PC-3 (cell line): ENCODE results near the gene EPRS1. TPM values are rescaled to one million over a fixed set of nuclear protein-coding genes. Genes with fewer than 3 reads are reported as not detected.

Experiments
- ATAC-seq: fragments of 200-7000 bp; cut with Tn5 transposase; 2 replicates; pipeline ENCODE4 v1.9.1; 2020; ENCODE audit warnings: mild to moderate bottlenecking, moderate library complexity
- BruUV-seq: library from RNA; stranded (reverse); fragments of 400-500 nt; replicated peaks from 2 replicates; lab custom pipeline; 2021; lab: Mats Ljungman, UMichigan
- CTCF ChIA-PET: fragments of 300-600 bp; sonication (Branson Sonifier 250); formaldehyde crosslinking; loops from one replicate; lab custom pipeline; 2022; ENCODE audit warnings: antibody characterized with exemption; lab: Charles Lee
- POLR2A ChIA-PET: fragments of 300-600 bp; sonication (Branson Sonifier 250); formaldehyde crosslinking; loops from one replicate; lab custom pipeline; 2022; ENCODE audit warnings: antibody characterized with exemption; ENCODE audit not compliant: unreplicated experiment; lab: Charles Lee
- DNase-seq: peaks from one replicate; pipeline ENCODE4 v3.0.0-alpha.2; 2015
- H2AFZ ChIP-seq: fragments of 300-600 bp; sonication (generic); 2 replicates; pipeline ENCODE4 v1.6.0; 2016; ENCODE audit warnings: antibody characterized with exemption, low read length
- H3F3A ChIP-seq: fragments of 300-600 bp; sonication (generic); one replicate; pipeline ENCODE4 v1.6.0; 2017; ENCODE audit warnings: antibody characterized with exemption, low read length, control low read depth, mild to moderate bottlenecking; ENCODE audit not compliant: unreplicated experiment
- H3K27ac ChIP-seq: fragments of 300-600 bp; sonication (generic); 2 replicates; pipeline ENCODE4 v1.5.1; 2016; ENCODE audit warnings: mild to moderate bottlenecking, low read length
- H3K27me3 ChIP-seq: fragments of 300-600 bp; sonication (generic); 2 replicates; pipeline ENCODE4 v1.6.1; 2016; ENCODE audit warnings: low read length, mixed read lengths
- H3K36me3 ChIP-seq: fragments of 300-600 bp; sonication (generic); 2 replicates; pipeline ENCODE4 v1.6.1; 2016; ENCODE audit warnings: low read depth, mixed run types, low read length, mixed read lengths
- H3K4me1 ChIP-seq: fragments of 300-600 bp; sonication (generic); 2 replicates; pipeline ENCODE4 v1.5.1; 2016; ENCODE audit warnings: low read length; ENCODE audit not compliant: insufficient read depth
- H3K4me2 ChIP-seq: fragments of 300-600 bp; sonication (generic); 2 replicates; pipeline ENCODE4 v1.6.0; 2016; ENCODE audit warnings: low read length
- H3K4me3 ChIP-seq: fragments of 300-600 bp; sonication (generic); 2 replicates; pipeline ENCODE4 v1.5.1; 2016; ENCODE audit warnings: mild to moderate bottlenecking, low read length, mixed read lengths
- H3K79me2 ChIP-seq: fragments of 300-600 bp; sonication (generic); 2 replicates; pipeline ENCODE4 v1.6.1; 2017; ENCODE audit warnings: low read length, mixed read lengths
- H3K9ac ChIP-seq: fragments of 300-600 bp; sonication (generic); 2 replicates; pipeline ENCODE4 v1.6.0; 2016; ENCODE audit warnings: mild to moderate bottlenecking, low read length
- H3K9me2 ChIP-seq: fragments of 300-600 bp; sonication (generic); replicated peaks from 2 replicates; pipeline ENCODE4 v1.6.1; 2016; ENCODE audit warnings: mixed run types, low read length, mixed read lengths
- H3K9me3 ChIP-seq: fragments of 300-600 bp; sonication (generic); 2 replicates; pipeline ENCODE4 v1.6.1; 2016; ENCODE audit warnings: low read length, mixed read lengths
- H4K20me1 ChIP-seq: fragments of 300-600 bp; sonication (generic); 2 replicates; pipeline ENCODE4 v1.6.1; 2016; ENCODE audit warnings: low read length, mixed read lengths
- CTCF ChIP-seq: fragments of 300-600 bp; sonication (generic); conservative IDR thresholded peaks from 2 replicates; pipeline ENCODE4 v1.5.1; 2017; ENCODE audit warnings: antibody characterized with exemption, low read depth, mild to moderate bottlenecking, low read length
- EZH2 ChIP-seq: fragments of 300-600 bp; sonication (generic); IDR thresholded peaks from one replicate; pipeline ENCODE4 v1.6.1; 2017; ENCODE audit warnings: antibody characterized with exemption, mild to moderate bottlenecking, low read length; ENCODE audit not compliant: unreplicated experiment
- EZH2phosphoT487 ChIP-seq: fragments of 300-600 bp; sonication (generic); IDR thresholded peaks from 2 replicates; pipeline ENCODE4 v1.6.1; 2018; ENCODE audit warnings: mild to moderate bottlenecking, antibody characterized with exemption, low read length, borderline replicate concordance
- intact Hi-C: fragments of 100-400 bp; cut with micrococcal nuclease; formaldehyde crosslinking; loops from 2 replicates; pipeline ENCODE4 v1.9.0; 2023
- total RNA-seq: library from RNA; depleted of rRNA; stranded (reverse); fragments of >200 nt; gene quantifications from 2 replicates; pipeline ENCODE4 v1.2.3, GENCODE V29; 2014

The EPRS1 gene
- total RNA-seq, 1 experiment from 2014 or later: 226 TPM

- Histone ChIP-seq H3K36me3 (peaks cover 69% of the 10 kb centered on the region), H3K27ac (no peak overlapping the region), H4K20me1 (no peaks in the 10 kb centered on the region), H3K27me3 (no peaks in the 10 kb centered on the region), H3K9ac (no peak overlapping the region), H3K4me2 (no peak overlapping the region), H3K9me3 (no peaks in the 10 kb centered on the region), H2AFZ (no peak overlapping the region), H3K9me2 (no peaks in the 10 kb centered on the region), H3K79me2 (no peaks in the 10 kb centered on the region), H3K4me3 (no peak overlapping the region), H3K4me1 (no peaks in the 10 kb centered on the region), H3F3A (no peaks in the 10 kb centered on the region)
- ATAC-seq: no peak
- TF ChIP-seq EZH2 (no peak), EZH2phosphoT487 (no peak), CTCF (no peak)
- intact Hi-C loops: no loop called here
- no peak for DNase-seq
- ChIA-PET CTCF (no interaction called here), POLR2A (interaction anchor here (0.6 kb wide), 1 partner anchor 21 kb away, joined by 21 read pairs; no protein-coding TSS in a partner anchor)
- BruUV-seq: no TSS peak
Measured at GRCh38 chr1:220011620-220012019, 34.7 kb downstream of the EPRS1 start.

- CTCF ChIA-PET: no interaction called here
- POLR2A ChIA-PET: interaction anchor here (0.5 kb wide), 1 partner anchor 128 kb away, joined by 6 read pairs; no protein-coding TSS in a partner anchor
- intact Hi-C loops: no loop called here
Measured at GRCh38 chr1:220007438-220007837, 38.9 kb downstream of the EPRS1 start.

More at GRCh38 chr1:220007438-220007837, 38.9 kb downstream of the EPRS1 start:
- Histone ChIP-seq H3K27ac (no peak overlapping the region), H3K9me2 (no peaks in the 10 kb centered on the region), H2AFZ (no peak overlapping the region), H3K9me3 (no peaks in the 10 kb centered on the region), H3K9ac (no peak overlapping the region), H3K4me2 (no peak overlapping the region), H3K36me3 (peaks cover 73% of the 10 kb centered on the region), H3K4me1 (no peaks in the 10 kb centered on the region), H3F3A (no peaks in the 10 kb centered on the region), H4K20me1 (no peaks in the 10 kb centered on the region), H3K27me3 (no peaks in the 10 kb centered on the region), H3K79me2 (no peaks in the 10 kb centered on the region), H3K4me3 (no peak overlapping the region)
- BruUV-seq: no TSS peak
- TF ChIP-seq CTCF (no peak), EZH2 (no peak), EZH2phosphoT487 (no peak)
- no peak for ATAC-seq
- no peak for DNase-seq
